ENCODE results near the gene PHC2. TPM values are rescaled to one million over a fixed set of nuclear protein-coding genes. Genes with fewer than 3 reads are reported as not detected.

PHC2 gene
- total and polyA plus RNA-seq, 2 of the 13 experiments (the other 11 are each of a cell fraction or from before 2014, with no cell fraction given), result 52.5 to 84.9 TPM

DNA sequence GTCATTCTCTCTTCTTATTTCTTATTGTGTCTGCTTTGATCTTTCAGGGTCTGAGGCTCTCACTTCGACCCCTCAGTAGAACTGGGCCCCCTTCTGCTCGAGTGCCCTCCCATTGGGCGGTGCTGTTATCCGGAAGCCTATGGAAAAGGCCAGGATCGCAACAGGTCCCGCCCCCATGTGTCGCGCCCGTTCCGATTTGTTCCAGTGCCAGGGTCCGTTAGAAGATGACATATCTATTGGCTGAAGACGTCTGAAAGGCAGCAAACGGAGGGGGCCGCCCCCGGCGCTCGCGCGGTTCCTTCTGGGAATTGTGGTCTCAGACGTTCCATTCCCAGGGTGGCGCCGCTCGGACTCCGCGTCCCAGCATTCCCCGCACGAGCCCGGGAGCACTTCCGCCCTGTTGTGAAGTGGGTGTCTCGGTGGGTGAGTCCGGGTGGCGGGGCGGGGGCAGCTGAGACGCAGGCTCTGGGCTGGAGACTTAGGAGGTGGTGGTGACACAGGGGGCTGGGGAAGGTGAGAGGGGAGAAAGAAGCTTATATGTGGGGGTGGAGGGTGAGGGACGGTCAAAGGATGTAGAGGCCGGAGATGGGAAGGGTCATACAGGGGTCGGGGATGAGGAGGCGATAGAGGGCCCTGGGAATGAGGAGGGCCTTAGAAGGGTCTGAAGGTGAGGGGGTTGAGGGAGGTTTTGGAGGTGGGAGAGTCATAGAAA lies 41.5 kb upstream of the PHC2 start, which contains the start of gene ZSCAN20 (continued):
- TF ChIP-seq, protein P1, sequence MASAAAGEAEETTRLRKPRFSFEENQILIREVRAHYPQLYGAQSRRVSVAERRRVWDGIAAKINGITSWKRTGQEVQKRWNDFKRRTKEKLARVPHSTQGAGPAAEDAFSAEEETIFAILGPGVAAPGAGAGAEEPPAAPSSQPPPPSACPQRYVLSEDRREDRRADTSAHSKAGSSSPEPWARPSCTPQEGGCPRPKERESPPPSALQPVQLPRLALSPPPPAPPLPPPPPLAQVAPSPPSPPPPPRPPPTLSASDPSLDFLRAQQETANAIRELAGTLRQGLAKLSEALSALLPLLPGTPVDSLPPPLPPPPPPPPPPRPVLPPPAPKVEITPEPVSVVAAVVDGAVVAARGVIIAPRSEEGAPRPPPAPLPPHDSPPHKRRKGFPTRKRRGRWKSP (CRISPR knock-in tag; IDR thresholded peaks at IDR 0.05), result no peak
- TF ChIP-seq THAP11 (CRISPR knock-in tag; IDR thresholded peaks at IDR 0.05) (peak; percentile 98), SRSF9 (IDR thresholded peaks at IDR 0.05; ENCODE audit: borderline replicate concordance, insufficient read depth, low read depth, low read length, poor library complexity, severe bottlenecking) (no peak), U2AF1 (optimal IDR thresholded peaks at IDR 0.05; ENCODE audit: low read depth, low read length) (no peak), THYN1 (CRISPR knock-in tag; IDR thresholded peaks at IDR 0.05; ENCODE audit: borderline replicate concordance, low read depth) (no peak), ZNF124 (CRISPR knock-in tag; IDR thresholded peaks at IDR 0.05) (no peak), TOPORS (CRISPR knock-in tag; IDR thresholded peaks at IDR 0.05) (no peak), POLR2AphosphoS5 (IDR thresholded peaks at IDR 0.05; ENCODE audit: low read depth, low read length) (peak; percentile 73), MED8 (CRISPR knock-in tag; IDR thresholded peaks at IDR 0.05; ENCODE audit: insufficient replicate concordance) (no peak), HES4 (CRISPR knock-in tag; IDR thresholded peaks at IDR 0.05; ENCODE audit: borderline replicate concordance) (0 out of 2 replicates have a peak, but pooled peaks have one; percentile 27), ZNF496 (CRISPR knock-in tag; IDR thresholded peaks at IDR 0.05; ENCODE audit: insufficient replicate concordance) (no peak), SRSF4 (IDR thresholded peaks at IDR 0.05; ENCODE audit: low read depth, low read length, poor library complexity, severe bottlenecking) (no peak), ZNF788 (CRISPR knock-in tag; IDR thresholded peaks at IDR 0.05; ENCODE audit: borderline replicate concordance) (no peak), NCOR1 (IDR thresholded peaks at IDR 0.05; ENCODE audit: borderline replicate concordance, low read length) (peak; percentile 47; the same call in 1 of the 2 replicates), ZNF383 (CRISPR knock-in tag; IDR thresholded peaks at IDR 0.05; ENCODE audit: borderline replicate concordance) (no peak), TBL1XR1 (IDR thresholded peaks at IDR 0.05; ENCODE audit: borderline replicate concordance, low read length, partially characterized antibody) (no peak)
- TF ChIP-seq, protein P2, sequence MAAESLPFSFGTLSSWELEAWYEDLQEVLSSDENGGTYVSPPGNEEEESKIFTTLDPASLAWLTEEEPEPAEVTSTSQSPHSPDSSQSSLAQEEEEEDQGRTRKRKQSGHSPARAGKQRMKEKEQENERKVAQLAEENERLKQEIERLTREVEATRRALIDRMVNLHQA (CRISPR knock-in tag; IDR thresholded peaks at IDR 0.05), result no peak
- TF ChIP-seq, protein P3, sequence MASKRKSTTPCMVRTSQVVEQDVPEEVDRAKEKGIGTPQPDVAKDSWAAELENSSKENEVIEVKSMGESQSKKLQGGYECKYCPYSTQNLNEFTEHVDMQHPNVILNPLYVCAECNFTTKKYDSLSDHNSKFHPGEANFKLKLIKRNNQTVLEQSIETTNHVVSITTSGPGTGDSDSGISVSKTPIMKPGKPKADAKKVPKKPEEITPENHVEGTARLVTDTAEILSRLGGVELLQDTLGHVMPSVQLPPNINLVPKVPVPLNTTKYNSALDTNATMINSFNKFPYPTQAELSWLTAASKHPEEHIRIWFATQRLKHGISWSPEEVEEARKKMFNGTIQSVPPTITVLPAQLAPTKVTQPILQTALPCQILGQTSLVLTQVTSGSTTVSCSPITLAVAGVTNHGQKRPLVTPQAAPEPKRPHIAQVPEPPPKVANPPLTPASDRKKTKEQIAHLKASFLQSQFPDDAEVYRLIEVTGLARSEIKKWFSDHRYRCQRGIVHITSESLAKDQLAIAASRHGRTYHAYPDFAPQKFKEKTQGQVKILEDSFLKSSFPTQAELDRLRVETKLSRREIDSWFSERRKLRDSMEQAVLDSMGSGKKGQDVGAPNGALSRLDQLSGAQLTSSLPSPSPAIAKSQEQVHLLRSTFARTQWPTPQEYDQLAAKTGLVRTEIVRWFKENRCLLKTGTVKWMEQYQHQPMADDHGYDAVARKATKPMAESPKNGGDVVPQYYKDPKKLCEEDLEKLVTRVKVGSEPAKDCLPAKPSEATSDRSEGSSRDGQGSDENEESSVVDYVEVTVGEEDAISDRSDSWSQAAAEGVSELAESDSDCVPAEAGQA (IDR thresholded peaks at IDR 0.05; ENCODE audit: low read depth), result no peak
- TF ChIP-seq, protein P3 (CRISPR knock-in tag; IDR thresholded peaks at IDR 0.05; ENCODE audit: borderline replicate concordance), result no peak
- TF ChIP-seq, protein P4, sequence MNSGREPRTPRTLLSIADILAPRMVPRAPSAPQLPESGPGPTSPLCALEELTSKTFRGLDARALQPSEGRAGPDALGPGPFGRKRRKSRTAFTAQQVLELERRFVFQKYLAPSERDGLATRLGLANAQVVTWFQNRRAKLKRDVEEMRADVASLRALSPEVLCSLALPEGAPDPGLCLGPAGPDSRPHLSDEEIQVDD (CRISPR knock-in tag; IDR thresholded peaks at IDR 0.05; ENCODE audit: borderline replicate concordance), result no peak
- TF ChIP-seq, protein P5, sequence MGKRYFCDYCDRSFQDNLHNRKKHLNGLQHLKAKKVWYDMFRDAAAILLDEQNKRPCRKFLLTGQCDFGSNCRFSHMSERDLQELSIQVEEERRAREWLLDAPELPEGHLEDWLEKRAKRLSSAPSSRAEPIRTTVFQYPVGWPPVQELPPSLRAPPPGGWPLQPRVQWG (CRISPR knock-in tag; IDR thresholded peaks at IDR 0.05; ENCODE audit: borderline replicate concordance, low read depth), result no peak

All from HepG2 (cell line).